Measurements from ENCODE around the gene GPR34.
"Not testable (repeated sequence)": the region's sequence is repeated elsewhere in the genome, so short reads cannot be mapped to it uniquely, and the experiment has no call there.

Gene GPR34

GRCh38 chrX:41703574-41704029 lies 14.8 kb downstream of the GPR34 start:
- no peak for DNase-seq

- DNase-seq = no peak
These were observed 16.3 kb downstream of the GPR34 start for GRCh38 chrX:41705042-41705441.

GRCh38 chrX:41705680-41706374 lies 17.1 kb downstream of the GPR34 start:
- DNase-seq = no peak

GRCh38 chrX:41707218-41707617 lies 18.4 kb downstream of the GPR34 start:
- no peak for DNase-seq

- DNase-seq = no peak
These were observed 19.7 kb downstream of the GPR34 start for GRCh38 chrX:41708486-41708885.

GRCh38 chrX:41711021-41711667 lies 22.4 kb downstream of the GPR34 start:
- no peak for DNase-seq

GRCh38 chrX:41716222-41716621 lies 27.4 kb downstream of the GPR34 start:
- no peak for DNase-seq

- DNase-seq = no peak
These were observed 28.1 kb downstream of the GPR34 start for GRCh38 chrX:41716767-41717473.

GRCh38 chrX:41718481-41719235 lies 29.9 kb downstream of the GPR34 start:
- DNase-seq = no peak

GRCh38 chrX:41719610-41720009 lies 30.8 kb downstream of the GPR34 start:
- DNase-seq = not testable (repeated sequence)

- no peak for DNase-seq
These were observed 31.5 kb downstream of the GPR34 start for GRCh38 chrX:41720125-41720779.

GRCh38 chrX:41721590-41721989 lies 32.8 kb downstream of the GPR34 start:
- DNase-seq = no peak

- no peak for DNase-seq
These were observed 33.4 kb downstream of the GPR34 start for GRCh38 chrX:41722214-41722613.

GRCh38 chrX:41722816-41723618 lies 34.2 kb downstream of the GPR34 start:
- DNase-seq = no peak

- DNase-seq = no peak
These were observed 35.1 kb downstream of the GPR34 start, which contains the start of gene GPR82 for GRCh38 chrX:41723826-41724225. Gene GPR82 (plus strand): TSS chrX:41724181. CDS start chrX:41727027, 2,846 bp downstream.

GRCh38 chrX:41728125-41728524 lies 39.4 kb downstream of the GPR34 start:
- no peak for DNase-seq

GRCh38 chrX:41730081-41730480 lies 41.3 kb downstream of the GPR34 start:
- DNase-seq = no peak

GRCh38 chrX:41732260-41732659 lies 43.5 kb downstream of the GPR34 start:
- no peak for DNase-seq

- no peak for DNase-seq
These were observed 45.2 kb downstream of the GPR34 start for GRCh38 chrX:41733939-41734338.

- no peak for DNase-seq
These were observed 45.8 kb downstream of the GPR34 start for GRCh38 chrX:41734530-41734929.

GRCh38 chrX:41737065-41737464 lies 48.3 kb downstream of the GPR34 start:
- no peak for DNase-seq

- DNase-seq = no peak
These were observed 51.1 kb downstream of the GPR34 start for GRCh38 chrX:41739871-41740270.
